Bronchial epithelial cell (primary cell): ENCODE results near the gene PLXNA1. TPM values are rescaled to one million over a fixed set of nuclear protein-coding genes. Genes with fewer than 3 reads are reported as not detected.

ENCODE experiments used
- DNase-seq: peaks from one replicate; pipeline ENCODE4 v3.0.0-alpha.2; 2010; ENCODE audit warnings: low read depth
- FAIRE-seq: peaks from 2 replicates; lab custom pipeline; 2011; peaks lifted over from hg19 to GRCh38; lab: Jason Lieb, UNC
- H3K27me3 ChIP-seq: 2 replicates; pipeline ENCODE4 v1.5.1; 2011; ENCODE audit warnings: low read length; ENCODE audit not compliant: control insufficient read depth, insufficient read depth
- H3K36me3 ChIP-seq: 2 replicates; pipeline ENCODE4 v1.5.1; 2011; ENCODE audit warnings: low read length; ENCODE audit not compliant: control insufficient read depth, insufficient read depth
- H3K4me3 ChIP-seq: 2 replicates; pipeline ENCODE4 v1.5.1; 2011; ENCODE audit warnings: mild to moderate bottlenecking, low read depth, low read length, control low read depth
- total RNA-seq: library from RNA; depleted of rRNA; stranded (reverse); fragments of >200 nt; gene quantifications from 2 replicates; pipeline ENCODE4 v1.2.1, GENCODE V29; 2014
- TF ChIP-seq, protein P1 (sequence below): IDR thresholded peaks from 2 replicates; pipeline ENCODE4 v1.5.1; 2011; ENCODE audit warnings: mild to moderate bottlenecking, moderate library complexity, low read length, control low read depth, inconsistent platforms; ENCODE audit not compliant: insufficient read depth, severe bottlenecking

Gene PLXNA1
- total RNA-seq, 1 donor from 2014 or later: 53.4 TPM

GRCh38 chr3:127027811-127028548, 45.1 kb downstream of the PLXNA1 start:
- Histone ChIP-seq H3K27me3 (no peaks in the 10 kb centered on the region), H3K4me3 (no peak overlapping the region), H3K36me3 (peaks cover 53% of the 10 kb centered on the region)
- TF ChIP-seq, protein P1, sequence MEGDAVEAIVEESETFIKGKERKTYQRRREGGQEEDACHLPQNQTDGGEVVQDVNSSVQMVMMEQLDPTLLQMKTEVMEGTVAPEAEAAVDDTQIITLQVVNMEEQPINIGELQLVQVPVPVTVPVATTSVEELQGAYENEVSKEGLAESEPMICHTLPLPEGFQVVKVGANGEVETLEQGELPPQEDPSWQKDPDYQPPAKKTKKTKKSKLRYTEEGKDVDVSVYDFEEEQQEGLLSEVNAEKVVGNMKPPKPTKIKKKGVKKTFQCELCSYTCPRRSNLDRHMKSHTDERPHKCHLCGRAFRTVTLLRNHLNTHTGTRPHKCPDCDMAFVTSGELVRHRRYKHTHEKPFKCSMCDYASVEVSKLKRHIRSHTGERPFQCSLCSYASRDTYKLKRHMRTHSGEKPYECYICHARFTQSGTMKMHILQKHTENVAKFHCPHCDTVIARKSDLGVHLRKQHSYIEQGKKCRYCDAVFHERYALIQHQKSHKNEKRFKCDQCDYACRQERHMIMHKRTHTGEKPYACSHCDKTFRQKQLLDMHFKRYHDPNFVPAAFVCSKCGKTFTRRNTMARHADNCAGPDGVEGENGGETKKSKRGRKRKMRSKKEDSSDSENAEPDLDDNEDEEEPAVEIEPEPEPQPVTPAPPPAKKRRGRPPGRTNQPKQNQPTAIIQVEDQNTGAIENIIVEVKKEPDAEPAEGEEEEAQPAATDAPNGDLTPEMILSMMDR: no peak
- FAIRE-seq (no peak), DNase-seq (no peak)

- H3K4me3 ChIP-seq: no peak overlapping the region
- TF ChIP-seq, protein P1: no peak
- DNase-seq: no peak
- FAIRE-seq: no peak
- no peaks in the 10 kb centered on the region for H3K27me3 ChIP-seq
- peaks cover 49% of the 10 kb centered on the region for H3K36me3 ChIP-seq
Observed at GRCh38 chr3:127028781-127029657, 46.1 kb downstream of the PLXNA1 start.

DNA sequence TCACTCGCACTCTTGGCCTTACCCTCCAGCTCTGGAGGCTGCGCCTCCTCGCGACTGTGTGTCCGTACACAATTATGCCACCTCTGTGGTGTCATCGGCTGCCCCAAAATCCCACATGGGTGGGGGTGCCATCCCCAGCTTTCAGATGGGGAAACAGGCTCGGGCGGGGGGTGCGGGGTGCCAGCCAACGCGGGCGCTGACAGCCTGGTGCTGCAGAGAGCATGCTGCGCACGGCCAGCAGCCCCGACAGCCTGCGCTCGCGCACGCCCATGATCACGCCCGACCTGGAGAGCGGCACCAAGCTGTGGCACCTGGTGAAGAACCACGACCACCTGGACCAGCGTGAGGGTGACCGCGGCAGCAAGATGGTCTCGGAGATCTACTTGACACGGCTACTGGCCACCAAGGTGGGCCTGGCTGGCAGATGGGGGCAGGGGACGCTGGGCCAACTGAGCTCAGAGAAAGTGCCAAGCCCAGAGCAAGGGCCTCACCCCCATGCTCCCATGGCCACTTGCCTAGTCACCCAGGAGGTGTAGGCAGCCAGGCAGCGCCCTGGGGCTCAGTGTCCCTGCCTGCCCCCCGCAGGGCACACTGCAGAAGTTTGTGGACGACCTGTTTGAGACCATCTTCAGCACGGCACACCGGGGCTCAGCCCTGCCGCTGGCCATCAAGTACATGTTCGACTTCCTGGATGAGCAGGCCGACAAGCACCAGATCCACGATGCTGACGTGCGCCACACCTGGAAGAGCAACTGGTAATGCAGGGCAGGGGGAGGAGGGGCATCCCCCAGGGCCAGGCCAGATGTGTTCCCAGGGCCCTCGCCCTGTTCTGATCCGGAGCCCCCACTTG, 47.0 kb downstream of the PLXNA1 start:
- no peak overlapping the region for H3K4me3 ChIP-seq
- H3K27me3 ChIP-seq: no peaks in the 10 kb centered on the region
- H3K36me3 ChIP-seq: peaks cover 47% of the 10 kb centered on the region
- TF ChIP-seq, protein P1: no peak
- FAIRE-seq (no peak), DNase-seq (no peak)

DNA sequence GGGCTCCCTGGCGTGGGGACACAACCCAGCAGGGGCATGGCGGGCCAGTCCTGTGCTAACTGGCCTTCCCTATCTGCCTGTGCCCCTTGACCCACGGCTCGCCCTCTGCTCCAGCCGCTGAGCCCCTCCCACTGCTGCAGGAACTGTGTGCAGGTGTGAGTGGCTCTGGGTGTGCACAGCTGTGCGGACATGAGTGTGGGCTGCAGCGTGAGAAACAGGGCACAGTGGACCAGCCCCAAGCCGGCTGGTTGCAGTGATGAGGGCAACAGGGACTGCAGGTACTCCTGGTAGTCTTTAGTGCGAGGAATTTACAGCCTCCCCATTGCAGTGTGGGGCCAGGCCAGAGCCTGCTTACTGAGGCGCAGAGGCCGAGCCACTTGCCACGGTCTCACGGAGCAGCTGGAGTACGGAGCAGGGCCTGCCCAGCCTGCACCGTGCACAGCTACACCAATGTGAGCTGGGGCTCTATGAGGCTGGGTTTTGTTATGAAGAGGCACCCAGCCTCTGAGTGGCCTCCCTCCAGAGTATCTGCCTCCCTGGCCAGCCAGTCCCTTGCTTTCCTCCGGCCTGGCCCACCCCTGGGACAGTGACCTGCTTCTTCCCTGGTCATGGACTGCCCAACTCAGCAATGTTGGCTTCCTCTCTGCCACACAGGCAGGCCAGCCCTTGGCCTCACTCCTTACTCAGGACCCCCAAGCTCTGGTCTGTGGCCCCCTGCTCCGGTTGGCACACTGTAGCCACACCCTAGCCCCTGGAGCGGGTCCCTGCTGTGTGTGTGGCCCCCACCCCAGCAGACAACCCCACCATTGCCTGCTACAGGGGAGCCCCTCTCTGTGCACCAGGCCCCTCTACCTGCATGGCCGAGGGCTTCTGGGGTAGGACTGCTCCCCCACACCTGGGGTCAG, 47.8 kb downstream of the PLXNA1 start:
- FAIRE-seq: no peak
- H3K36me3 ChIP-seq: peaks cover 45% of the 10 kb centered on the region

More for the DNA sequence above, 47.8 kb downstream of the PLXNA1 start:
- TF ChIP-seq, protein P1: no peak
- no peak for DNase-seq
- Histone ChIP-seq H3K27me3 (no peaks in the 10 kb centered on the region), H3K4me3 (no peak overlapping the region)
